Heart left ventricle (tissue), 13 donors: Measurements from ENCODE around the gene IGFBP3.

Source experiments
- POLR2A ChIP-seq, 2 donors: fragments of 450-650 bp; IDR thresholded peaks; one replicate each; pipeline ENCODE4 v1.6.1; 2017; ENCODE audit warnings: antibody characterized with exemption in 2 of 2, mild to moderate bottlenecking in 2 of 2, moderate library complexity in 2 of 2
- TF ChIP-seq, protein P1 (sequence below), 12 donors: fragments of 200-600 bp; sonication (generic) in 4 of 12; IDR thresholded peaks; one replicate each; pipeline versions ENCODE4 v1.5.0 to v1.8.0; 2018 to 2022; ENCODE audit warnings: antibody characterized with exemption in 12 of 12, mild to moderate bottlenecking in 5 of 12
- donor health status: ischemic (EF 13 %, LVEDD 7.1; RV severe dilation, severe dysfunction).
- donor health status: DM: no; HTN: yes; CAD: no.
- donor health status: DM: no; HTN: no; CAD: no.
- donor health status: ischemic (EF 25% LVEDD 6.9; RV normal size, moderate dysfunction).
- donor health status: ischemic (EF 25% LVEDD 5.7; RV mildly dilated, moderate dysfunction).
- donor health status: ischemic (EF 35%, LVEDD 5.7; RV mildly dilated, moderate dysfunction).
- donor health status: nonischemic (EF 11% LVEDD 7.7; RV severe dilation, severe dysfunction).
- donor health status: DM: yes; HTN: yes; CAD: no.
- donor health status: PGD.
- donor health status: ischemic (EF 29% LVEDD 5.4; RV normal size, mild dysfunction).
- donor health status: nonischemic (EF 23%, LVEDD 6.1; RV moderate dilation, normal function).

DNA sequence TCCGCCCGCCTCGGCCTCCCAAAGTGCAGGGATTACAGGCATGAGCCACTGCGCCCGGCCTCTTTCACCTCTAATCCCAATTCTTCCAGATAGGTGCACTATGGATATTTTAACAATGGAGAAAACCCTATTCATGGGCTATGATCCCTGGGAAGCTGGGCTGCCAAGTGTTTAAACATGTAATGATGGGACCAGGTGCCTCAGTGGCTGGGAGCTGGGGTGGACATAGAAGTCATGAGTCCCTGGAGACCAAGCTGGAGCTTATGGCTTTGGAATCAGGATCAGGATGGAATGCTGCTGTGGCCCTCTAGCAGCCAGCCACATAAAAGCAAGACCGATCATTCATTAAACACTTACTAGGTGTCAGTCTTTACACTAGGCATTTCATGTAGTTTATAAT, 41.8 kb upstream of the IGFBP3 start:
- TF ChIP-seq, protein P1, sequence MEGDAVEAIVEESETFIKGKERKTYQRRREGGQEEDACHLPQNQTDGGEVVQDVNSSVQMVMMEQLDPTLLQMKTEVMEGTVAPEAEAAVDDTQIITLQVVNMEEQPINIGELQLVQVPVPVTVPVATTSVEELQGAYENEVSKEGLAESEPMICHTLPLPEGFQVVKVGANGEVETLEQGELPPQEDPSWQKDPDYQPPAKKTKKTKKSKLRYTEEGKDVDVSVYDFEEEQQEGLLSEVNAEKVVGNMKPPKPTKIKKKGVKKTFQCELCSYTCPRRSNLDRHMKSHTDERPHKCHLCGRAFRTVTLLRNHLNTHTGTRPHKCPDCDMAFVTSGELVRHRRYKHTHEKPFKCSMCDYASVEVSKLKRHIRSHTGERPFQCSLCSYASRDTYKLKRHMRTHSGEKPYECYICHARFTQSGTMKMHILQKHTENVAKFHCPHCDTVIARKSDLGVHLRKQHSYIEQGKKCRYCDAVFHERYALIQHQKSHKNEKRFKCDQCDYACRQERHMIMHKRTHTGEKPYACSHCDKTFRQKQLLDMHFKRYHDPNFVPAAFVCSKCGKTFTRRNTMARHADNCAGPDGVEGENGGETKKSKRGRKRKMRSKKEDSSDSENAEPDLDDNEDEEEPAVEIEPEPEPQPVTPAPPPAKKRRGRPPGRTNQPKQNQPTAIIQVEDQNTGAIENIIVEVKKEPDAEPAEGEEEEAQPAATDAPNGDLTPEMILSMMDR (IDR thresholded peaks at IDR 0.05), result no peak
- no peak for TF ChIP-seq POLR2A (IDR thresholded peaks at IDR 0.05)
